Adrenal gland (tissue), 5 donors: Measurements from ENCODE around the gene FRMD1.

Experiments
- CTCF ChIP-seq, 6 experiments: fragments of 450-650 bp in 4 of 6; fragments of 200-600 bp in 2 of 6; sonication (generic) in 1 of 6; IDR thresholded peaks; 1 replicate in 5 of 6; 2 replicates in 1 of 6; pipeline versions ENCODE4 v1.5.1 to v1.8.0; 2016 to 2021; ENCODE audit warnings: antibody characterized with exemption in 6 of 6, mild to moderate bottlenecking in 2 of 6, moderate library complexity in 1 of 6
- POLR2A ChIP-seq, 2 donors: fragments of 450-650 bp; IDR thresholded peaks; one replicate each; pipeline ENCODE4 v1.6.1; 2017; ENCODE audit warnings: antibody characterized with exemption in 2 of 2, mild to moderate bottlenecking in 2 of 2, moderate library complexity in 1 of 2
- donor health status: DM: no; HTN: no; CAD: no.

GRCh38 chr6:168099201-168100010 is 20.4 kb upstream of the FRMD1 start:
- TF ChIP-seq CTCF (IDR thresholded peaks at IDR 0.05) = no peak
- no peak for TF ChIP-seq POLR2A (IDR thresholded peaks at IDR 0.05)
